Measurements from ENCODE around the gene RUVBL1.

The RUVBL1 gene

DNA sequence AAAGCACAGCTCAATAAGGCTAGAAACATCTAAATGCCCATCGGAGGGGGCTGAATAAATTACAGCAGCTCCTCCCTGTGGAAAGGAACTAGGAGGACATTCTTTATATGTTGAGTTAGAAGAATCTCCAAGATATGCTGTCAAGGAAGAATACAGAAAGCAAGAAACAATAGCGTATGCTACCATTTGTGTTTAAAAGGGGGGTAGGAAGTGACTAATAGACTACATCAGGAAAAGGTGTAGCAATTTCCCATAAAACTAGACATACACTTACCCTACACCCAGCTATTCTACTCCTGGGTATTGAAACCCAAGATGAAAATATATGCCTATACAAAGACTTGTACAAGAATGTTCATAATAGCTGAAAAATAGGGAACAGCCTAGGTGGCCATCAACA lies 49.8 kb downstream of the RUVBL1 start:
- Histone ChIP-seq H3K27ac (replicated peaks) (no peak overlapping the region), H3K27me3 (ENCODE audit: insufficient read depth, poor library complexity, severe bottlenecking) (no peaks in the 10 kb centered on the region), H3K4me3 (replicated peaks; ENCODE audit: insufficient read depth, low read length) (no peak overlapping the region)
- TF ChIP-seq, protein P1, sequence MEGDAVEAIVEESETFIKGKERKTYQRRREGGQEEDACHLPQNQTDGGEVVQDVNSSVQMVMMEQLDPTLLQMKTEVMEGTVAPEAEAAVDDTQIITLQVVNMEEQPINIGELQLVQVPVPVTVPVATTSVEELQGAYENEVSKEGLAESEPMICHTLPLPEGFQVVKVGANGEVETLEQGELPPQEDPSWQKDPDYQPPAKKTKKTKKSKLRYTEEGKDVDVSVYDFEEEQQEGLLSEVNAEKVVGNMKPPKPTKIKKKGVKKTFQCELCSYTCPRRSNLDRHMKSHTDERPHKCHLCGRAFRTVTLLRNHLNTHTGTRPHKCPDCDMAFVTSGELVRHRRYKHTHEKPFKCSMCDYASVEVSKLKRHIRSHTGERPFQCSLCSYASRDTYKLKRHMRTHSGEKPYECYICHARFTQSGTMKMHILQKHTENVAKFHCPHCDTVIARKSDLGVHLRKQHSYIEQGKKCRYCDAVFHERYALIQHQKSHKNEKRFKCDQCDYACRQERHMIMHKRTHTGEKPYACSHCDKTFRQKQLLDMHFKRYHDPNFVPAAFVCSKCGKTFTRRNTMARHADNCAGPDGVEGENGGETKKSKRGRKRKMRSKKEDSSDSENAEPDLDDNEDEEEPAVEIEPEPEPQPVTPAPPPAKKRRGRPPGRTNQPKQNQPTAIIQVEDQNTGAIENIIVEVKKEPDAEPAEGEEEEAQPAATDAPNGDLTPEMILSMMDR (IDR thresholded peaks at IDR 0.05; ENCODE audit: insufficient read depth, low read length): no peak
- TF ChIP-seq, protein P2, sequence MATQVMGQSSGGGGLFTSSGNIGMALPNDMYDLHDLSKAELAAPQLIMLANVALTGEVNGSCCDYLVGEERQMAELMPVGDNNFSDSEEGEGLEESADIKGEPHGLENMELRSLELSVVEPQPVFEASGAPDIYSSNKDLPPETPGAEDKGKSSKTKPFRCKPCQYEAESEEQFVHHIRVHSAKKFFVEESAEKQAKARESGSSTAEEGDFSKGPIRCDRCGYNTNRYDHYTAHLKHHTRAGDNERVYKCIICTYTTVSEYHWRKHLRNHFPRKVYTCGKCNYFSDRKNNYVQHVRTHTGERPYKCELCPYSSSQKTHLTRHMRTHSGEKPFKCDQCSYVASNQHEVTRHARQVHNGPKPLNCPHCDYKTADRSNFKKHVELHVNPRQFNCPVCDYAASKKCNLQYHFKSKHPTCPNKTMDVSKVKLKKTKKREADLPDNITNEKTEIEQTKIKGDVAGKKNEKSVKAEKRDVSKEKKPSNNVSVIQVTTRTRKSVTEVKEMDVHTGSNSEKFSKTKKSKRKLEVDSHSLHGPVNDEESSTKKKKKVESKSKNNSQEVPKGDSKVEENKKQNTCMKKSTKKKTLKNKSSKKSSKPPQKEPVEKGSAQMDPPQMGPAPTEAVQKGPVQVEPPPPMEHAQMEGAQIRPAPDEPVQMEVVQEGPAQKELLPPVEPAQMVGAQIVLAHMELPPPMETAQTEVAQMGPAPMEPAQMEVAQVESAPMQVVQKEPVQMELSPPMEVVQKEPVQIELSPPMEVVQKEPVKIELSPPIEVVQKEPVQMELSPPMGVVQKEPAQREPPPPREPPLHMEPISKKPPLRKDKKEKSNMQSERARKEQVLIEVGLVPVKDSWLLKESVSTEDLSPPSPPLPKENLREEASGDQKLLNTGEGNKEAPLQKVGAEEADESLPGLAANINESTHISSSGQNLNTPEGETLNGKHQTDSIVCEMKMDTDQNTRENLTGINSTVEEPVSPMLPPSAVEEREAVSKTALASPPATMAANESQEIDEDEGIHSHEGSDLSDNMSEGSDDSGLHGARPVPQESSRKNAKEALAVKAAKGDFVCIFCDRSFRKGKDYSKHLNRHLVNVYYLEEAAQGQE (IDR thresholded peaks at IDR 0.05; ENCODE audit: insufficient replicate concordance, low read depth): no peak
- TF ChIP-seq GABPA (IDR thresholded peaks at IDR 0.05; ENCODE audit: low read depth): no peak
- TF ChIP-seq SPI1 (IDR thresholded peaks at IDR 0.05; ENCODE audit: borderline replicate concordance, low read depth): no peak
- TF ChIP-seq POLR2AphosphoS5 (IDR thresholded peaks at IDR 0.05; ENCODE audit: low read depth): no peak
- DNase-seq (ENCODE audit: low read depth in 1 of 2, low spot score in 1 of 2): no peak

DNA sequence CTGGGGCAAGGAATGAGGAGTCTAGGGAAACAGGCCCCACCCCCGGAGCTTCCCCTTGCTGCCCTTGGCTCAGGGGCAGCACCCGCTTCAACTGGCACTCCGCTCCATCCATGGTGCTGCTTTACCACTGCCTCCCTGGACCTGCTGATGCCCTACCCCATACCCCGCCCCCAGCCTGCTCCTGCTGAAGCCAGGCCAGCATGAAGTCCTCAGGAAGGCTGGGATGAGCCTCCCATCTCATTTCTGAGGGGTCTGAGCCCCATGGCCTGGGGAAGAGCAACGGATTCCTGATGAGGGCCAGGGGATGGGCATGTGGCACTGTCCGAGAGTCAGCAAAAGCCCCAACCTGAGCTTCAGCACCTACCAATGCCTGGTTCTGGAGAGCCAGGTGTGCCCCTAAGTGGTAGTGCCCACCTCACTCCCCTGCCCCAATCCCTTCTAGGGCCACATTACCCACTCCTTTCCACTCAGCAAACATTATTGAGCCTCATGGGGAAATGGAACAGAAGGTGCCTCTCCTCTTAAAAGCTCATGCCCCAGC lies 50.4 kb downstream of the RUVBL1 start:
- DNase-seq (ENCODE audit: low read depth in 1 of 2, low spot score in 1 of 2): no peak
- Histone ChIP-seq H3K27ac (replicated peaks) (no peak overlapping the region), H3K27me3 (ENCODE audit: insufficient read depth, poor library complexity, severe bottlenecking) (no peaks in the 10 kb centered on the region), H3K4me3 (replicated peaks; ENCODE audit: insufficient read depth, low read length) (no peak overlapping the region)
- TF ChIP-seq, protein P2 (IDR thresholded peaks at IDR 0.05; ENCODE audit: insufficient replicate concordance, low read depth): no peak
- no peak for TF ChIP-seq GABPA (IDR thresholded peaks at IDR 0.05; ENCODE audit: low read depth)
- TF ChIP-seq, protein P1 (IDR thresholded peaks at IDR 0.05; ENCODE audit: insufficient read depth, low read length): no peak
- TF ChIP-seq POLR2AphosphoS5 (IDR thresholded peaks at IDR 0.05; ENCODE audit: low read depth): no peak; the same call in 1 of the 2 replicates
- TF ChIP-seq SPI1 (IDR thresholded peaks at IDR 0.05; ENCODE audit: borderline replicate concordance, low read depth): no peak

DNA sequence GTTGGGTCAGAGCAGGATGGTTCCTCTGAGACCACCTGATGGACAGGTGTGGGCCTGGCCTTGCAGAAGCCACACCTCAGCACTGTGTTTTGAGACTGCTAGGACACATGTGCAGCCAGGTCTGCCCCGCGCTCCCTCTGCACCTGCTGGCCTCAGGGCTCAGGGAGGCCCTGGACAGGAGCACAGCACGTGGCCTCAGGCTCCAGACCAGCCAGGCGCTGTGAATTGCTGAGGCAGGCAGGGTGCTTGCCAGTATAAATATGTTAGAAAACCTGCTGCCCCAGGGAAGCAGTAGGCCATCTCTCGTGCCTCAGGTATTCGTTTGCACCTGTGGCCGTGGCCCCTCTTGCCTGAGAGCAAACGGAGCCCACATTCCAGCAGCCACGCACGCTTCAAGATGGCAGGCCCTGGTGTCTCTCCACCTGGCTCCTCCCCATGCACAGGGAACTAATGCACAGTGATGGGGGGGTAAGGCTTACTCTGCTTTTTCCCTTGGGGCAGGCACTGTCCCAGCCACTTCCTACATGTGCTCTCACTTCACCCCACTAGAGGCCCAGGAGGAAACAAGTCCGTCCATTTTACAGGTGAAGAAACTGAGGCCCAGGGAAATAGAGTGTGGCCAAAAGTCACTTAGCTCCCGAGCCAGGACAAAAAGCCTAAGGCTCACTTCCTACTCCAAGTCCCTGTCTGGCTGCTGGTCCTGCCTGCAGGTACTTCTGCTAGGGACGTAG lies 51.0 kb downstream of the RUVBL1 start:
- Histone ChIP-seq H3K27me3 (ENCODE audit: insufficient read depth, poor library complexity, severe bottlenecking) (no peaks in the 10 kb centered on the region), H3K27ac (replicated peaks) (no peak overlapping the region), H3K4me3 (replicated peaks; ENCODE audit: insufficient read depth, low read length) (no peak overlapping the region)
- no peak for DNase-seq (ENCODE audit: low read depth in 1 of 2, low spot score in 1 of 2)
- TF ChIP-seq, protein P2 (IDR thresholded peaks at IDR 0.05; ENCODE audit: insufficient replicate concordance, low read depth): no peak
- no peak; the same call in 1 of the 2 replicates for TF ChIP-seq POLR2AphosphoS5 (IDR thresholded peaks at IDR 0.05; ENCODE audit: low read depth)
- TF ChIP-seq, protein P1 (IDR thresholded peaks at IDR 0.05; ENCODE audit: insufficient read depth, low read length): no peak
- TF ChIP-seq SPI1 (IDR thresholded peaks at IDR 0.05; ENCODE audit: borderline replicate concordance, low read depth): no peak
- TF ChIP-seq GABPA (IDR thresholded peaks at IDR 0.05; ENCODE audit: low read depth): no peak
